GM19239 (cell line): ENCODE results near the gene TMEM63C.

Experiments used
- DNase-seq: peaks from one replicate; pipeline ENCODE4 v3.0.0; 2011; ENCODE audit warnings: low spot score; ENCODE audit not compliant: insufficient read length
- FAIRE-seq: peaks from 2 replicates; lab custom pipeline; 2011; peaks lifted over from hg19 to GRCh38; lab: Jason Lieb, UNC

TMEM63C gene

DNA sequence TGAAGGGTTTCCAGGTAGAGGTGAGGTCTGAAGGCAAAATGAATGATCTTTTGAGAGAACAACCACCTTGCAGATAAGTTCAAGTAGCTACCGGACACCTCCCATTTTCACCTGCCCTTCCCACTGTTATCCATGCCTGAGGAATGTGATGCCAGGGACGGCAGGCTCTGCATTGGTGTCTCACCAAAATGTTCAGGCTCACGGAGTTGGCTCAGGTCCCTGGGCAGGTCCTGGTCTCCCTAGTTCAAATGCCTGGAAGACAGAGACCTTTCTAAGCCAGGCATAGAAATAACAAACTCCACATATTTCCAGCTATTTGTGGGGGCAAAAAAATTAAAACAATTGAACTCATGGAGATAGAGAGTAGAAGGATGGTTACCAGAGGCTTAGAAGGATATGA lies 36.0 kb downstream of the TMEM63C start:
- no peak for FAIRE-seq
- no peak for DNase-seq

DNA sequence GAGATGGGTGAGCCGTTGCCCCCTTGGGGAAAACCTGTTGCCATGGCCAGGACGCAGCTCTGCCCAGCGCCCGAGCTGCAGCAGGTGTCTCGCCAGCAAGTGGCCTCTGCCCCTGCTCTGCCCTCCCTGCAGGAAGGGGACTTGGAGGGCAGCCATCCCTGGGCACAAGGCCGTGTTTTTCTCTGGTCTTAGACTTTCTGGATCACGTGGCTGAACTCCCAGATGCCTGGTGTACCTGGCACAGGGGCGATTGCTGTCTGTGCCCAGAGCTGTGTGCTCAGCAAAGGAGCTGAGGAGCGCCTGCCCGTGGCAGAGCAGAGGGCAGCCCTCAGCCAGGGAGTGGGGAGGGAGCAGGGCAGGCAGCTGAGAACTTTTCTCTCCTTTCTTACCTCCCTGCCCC lies 38.0 kb downstream of the TMEM63C start:
- no peak for DNase-seq
- no peak for FAIRE-seq

- DNase-seq, result no peak
- FAIRE-seq, result no peak
These were observed 38.8 kb downstream of the TMEM63C start for GRCh38 chr14:77220246-77221017.

DNA sequence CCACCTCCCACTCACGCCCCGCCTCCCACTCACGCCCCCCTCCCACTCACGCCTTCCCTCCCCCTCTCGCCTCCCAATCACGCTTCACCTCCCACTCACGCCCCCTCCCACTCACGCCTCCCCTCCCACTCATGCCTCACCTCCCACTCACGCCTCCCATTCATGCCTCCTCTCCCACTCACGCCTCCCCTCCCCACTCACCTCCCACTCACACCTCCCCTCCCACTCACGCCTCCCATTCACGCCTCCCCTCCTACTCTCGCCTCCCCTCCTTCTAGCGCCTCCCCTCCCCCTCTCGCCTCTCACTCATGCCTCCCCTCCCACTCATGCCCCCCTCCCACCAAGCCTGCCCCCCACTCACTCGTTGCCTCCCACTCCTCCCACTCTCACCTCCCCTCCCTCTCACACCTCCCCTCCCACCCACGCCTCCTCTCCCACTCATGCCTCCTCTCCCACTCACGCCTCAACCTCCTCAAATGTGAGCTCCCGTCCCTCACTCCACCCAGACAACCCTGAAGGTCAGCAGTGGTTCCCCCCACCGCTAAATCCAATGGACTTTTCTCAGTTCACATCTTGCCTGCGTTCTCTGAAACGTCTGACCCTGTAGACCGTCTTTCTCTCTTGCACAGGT lies 39.8 kb downstream of the TMEM63C start:
- FAIRE-seq, result no peak

DNA sequence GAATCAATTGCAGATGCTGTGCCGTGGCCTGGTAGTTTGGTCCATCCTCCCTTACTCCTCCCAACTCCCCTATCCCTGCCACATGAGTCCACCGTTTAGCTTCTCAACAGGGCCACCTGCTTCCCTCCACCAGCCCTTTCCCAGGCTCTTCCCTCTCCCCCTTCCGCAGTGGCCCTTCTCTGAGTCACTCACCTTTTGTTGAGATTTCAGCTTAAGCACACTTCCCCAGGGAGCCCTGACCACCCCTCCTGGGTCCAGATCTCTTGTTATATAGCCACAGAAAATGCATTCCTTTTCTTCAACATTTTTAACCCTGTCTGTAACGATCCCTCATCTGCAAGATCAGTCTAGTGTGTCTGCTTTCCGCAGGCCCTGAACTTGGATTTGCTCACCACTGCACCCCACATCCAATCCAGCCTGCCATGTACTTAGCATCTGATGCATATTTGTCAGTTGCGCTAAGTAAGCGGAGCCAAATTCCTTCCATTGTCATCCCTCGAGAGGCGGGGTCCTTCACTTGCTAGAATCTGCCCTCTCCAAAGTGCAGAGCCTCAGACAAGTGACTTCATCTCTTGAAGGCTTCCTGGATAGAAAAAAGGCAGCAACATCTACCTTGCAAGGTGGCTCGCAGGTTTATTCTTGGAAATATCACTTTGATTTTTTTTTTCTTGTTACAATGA lies 41.1 kb downstream of the TMEM63C start:
- DNase-seq (no peak), FAIRE-seq (no peak)

More for the DNA sequence above, 39.8 kb downstream of the TMEM63C start:
- DNase-seq, result no peak

GRCh38 chr14:77224212-77224611 lies 42.6 kb downstream of the TMEM63C start:
- DNase-seq, result no peak
- FAIRE-seq, result no peak

DNA sequence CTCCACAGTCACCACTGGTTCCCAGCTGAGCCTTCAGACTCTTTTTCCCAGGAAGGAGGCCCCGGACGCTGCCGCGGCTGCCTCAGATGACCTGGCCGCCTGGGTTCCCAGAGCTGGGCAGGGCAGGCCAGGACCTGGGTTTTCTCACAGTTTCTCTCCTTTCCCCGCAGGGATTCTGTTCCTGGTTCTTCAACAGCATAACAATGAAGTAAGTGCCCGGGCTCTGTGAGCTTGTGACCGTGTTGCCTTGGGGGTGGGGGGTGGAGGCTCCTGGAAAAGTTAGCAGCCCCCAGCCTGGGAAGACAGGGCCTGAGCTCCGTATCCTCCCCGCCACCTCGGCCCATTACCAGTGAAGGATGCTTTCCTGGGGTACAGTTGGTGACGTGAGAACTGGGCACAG lies 43.7 kb downstream of the TMEM63C start:
- FAIRE-seq (no peak), DNase-seq (no peak)

- no peak for FAIRE-seq
- DNase-seq, result no peak
These were observed 44.4 kb downstream of the TMEM63C start for GRCh38 chr14:77225892-77226557.

DNA sequence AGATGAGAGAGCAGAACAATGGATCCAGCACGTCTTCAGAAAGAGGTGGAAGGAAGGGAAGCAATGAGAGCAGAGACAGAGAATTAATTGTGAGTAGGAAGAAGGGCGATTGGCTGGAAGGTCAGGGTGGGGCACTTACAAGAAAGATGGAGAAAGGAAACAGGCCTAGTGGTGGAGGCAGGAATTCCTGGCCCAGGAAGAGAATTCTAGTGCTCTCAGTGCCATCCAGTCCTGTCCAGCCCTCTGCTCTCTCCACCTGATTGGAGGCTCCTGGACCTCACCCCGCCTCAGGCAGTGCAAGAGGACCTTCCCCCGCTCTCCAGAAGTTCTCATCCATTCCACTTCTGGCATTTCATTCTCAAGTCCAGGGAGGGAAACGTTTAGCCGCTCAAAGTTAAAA lies 46.5 kb downstream of the TMEM63C start:
- FAIRE-seq (no peak), DNase-seq (no peak)

GRCh38 chr14:77230914-77231313 lies 49.3 kb downstream of the TMEM63C start:
- FAIRE-seq (no peak), DNase-seq (no peak)

DNA sequence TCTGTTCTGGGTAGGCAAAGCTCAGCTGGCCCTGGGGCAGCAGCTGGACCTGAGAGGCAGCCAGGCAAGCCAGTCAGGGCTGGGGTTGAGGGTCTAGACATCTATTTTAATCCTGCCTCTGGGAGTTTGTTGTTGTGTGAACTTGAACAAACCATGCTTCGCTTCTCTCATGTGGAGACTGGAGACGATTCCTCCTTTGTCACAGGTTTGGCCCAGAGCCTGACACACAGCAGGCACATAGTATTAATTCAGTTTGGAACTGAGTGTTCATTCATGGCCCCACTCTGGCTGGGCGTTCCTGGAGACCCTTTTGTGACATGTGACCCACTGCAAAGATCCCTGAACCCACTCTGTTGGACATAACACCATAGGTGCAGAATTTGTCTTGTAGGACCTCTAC lies 50.1 kb downstream of the TMEM63C start:
- FAIRE-seq (no peak), DNase-seq (no peak)

GRCh38 chr14:77236814-77237213 lies 55.2 kb downstream of the TMEM63C start:
- DNase-seq (no peak), FAIRE-seq (no peak)

DNA sequence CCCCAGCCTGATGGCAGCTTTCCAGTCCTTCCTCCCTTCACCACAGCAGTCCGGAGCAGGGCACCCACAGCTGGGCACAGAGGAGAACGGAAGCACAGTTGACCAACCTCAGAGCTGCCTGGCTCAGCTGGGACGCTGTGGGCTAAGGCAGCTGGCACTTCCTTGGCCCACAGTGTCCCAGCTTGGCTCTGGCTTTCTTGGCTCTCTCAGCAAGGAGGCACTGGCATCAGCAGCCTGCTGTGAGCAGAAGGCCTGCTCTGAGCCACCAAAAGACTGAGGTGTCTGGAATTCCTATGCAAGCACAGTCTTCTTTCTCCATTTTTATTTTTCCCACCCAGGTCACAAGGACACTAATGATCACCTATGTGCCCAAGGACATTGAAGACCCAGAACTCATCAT lies 56.8 kb downstream of the TMEM63C start:
- FAIRE-seq, result no peak

GRCh38 chr14:77238996-77239395 lies 57.4 kb downstream of the TMEM63C start:
- FAIRE-seq (no peak), DNase-seq (no peak)

More for the DNA sequence above, 56.8 kb downstream of the TMEM63C start:
- DNase-seq, result no peak

GRCh38 chr14:77239412-77239811 lies 57.8 kb downstream of the TMEM63C start:
- FAIRE-seq (no peak), DNase-seq (no peak)

DNA sequence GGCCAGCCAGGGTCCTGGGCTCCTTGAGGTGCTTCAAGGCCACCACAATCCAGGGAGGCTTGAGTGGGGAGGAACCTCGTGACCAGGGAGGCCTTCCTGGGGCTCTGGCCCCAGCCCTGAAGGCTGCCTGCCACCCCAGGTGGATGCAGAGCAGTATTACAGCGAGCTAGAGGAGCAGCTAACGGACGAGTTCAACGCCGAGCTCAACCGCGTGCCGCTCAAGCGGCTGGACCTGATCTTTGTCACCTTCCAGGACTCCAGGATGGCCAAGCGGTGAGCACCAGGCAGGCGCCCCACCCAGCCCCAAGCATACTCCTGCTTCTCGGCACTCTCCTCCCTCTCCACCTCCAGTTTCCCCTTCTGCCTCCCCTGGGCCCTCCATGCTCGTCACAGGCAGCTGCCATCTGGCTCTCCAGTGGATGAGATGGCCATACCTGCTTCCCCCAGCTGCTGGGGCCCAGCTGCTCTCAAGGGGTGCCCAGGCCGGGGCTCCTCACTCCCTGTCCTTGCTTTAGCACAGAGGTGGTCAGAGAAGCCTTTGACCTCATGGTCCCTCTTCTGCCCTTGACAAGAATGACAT lies 58.8 kb downstream of the TMEM63C start:
- DNase-seq (no peak), FAIRE-seq (no peak)

DNA sequence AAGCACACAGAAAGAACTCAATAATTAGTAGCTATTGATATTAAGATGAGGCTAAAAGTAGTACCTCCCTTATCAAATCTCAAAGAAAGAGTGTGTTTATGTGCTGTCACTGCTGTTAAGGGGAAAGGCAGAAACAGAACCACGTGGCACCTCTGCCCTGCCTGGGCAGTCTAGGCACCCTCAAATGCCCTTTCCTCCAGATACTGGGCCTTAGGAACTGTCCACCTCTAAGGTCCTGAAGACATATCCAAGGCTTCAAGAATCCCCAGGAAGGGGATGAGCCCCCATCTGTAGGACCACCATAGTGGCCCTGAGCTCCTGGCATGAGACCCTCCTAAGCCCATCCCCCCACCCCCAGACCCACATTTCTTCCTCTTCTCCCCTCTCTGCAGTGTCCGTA lies 60.4 kb downstream of the TMEM63C start:
- FAIRE-seq, result no peak
- DNase-seq, result no peak

- DNase-seq, result no peak
- FAIRE-seq, result no peak
These were observed 61.2 kb downstream of the TMEM63C start for GRCh38 chr14:77242752-77243151.

- FAIRE-seq (no peak), DNase-seq (no peak)
These were observed 62.3 kb downstream of the TMEM63C start for GRCh38 chr14:77243853-77244252.

DNA sequence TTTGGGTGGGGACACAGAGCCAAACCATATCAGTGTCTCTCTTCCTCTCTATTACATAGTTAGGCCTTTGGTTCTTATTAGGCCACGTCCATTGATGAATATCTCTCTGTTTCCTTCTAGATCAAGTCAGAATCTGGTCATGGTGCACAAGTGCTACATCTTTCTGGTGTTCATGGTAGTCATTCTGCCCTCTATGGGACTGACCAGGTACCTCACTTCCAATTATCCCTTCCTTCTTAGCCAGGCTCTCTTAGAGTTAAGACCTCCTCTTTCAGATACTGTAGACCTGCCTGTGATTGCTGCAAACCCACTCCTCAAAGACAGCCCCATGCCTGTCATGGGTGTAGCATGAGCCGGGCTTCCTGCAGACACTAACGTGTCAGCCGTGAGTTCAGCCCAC lies 64.2 kb downstream of the TMEM63C start:
- FAIRE-seq, result no peak
- DNase-seq, result no peak
